Calu3 (cell line): ENCODE measurements around the gene CAMK1. TPM values are rescaled to one million over a fixed set of nuclear protein-coding genes. Genes with fewer than 3 reads are reported as not detected.

Source experiments
- BruUV-seq: library from RNA; stranded (reverse); fragments of 400-500 nt; replicated peaks from 2 replicates; lab custom pipeline; 2021; lab: Mats Ljungman, UMichigan
- CTCF ChIA-PET: fragments of 300-600 bp; sonication (Branson Sonifier 250); formaldehyde crosslinking; loops from one replicate; lab custom pipeline; 2022; ENCODE audit warnings: antibody characterized with exemption; lab: Charles Lee
- DNase-seq: peaks from one replicate; pipeline ENCODE4 v3.0.0; 2022
- H3K27ac Mint-ChIP-seq: one replicate; pipeline ENCODE4 v1.8.0; 2022; ENCODE audit warnings: mixed read lengths; ENCODE audit not compliant: unreplicated experiment
- H3K27me3 Mint-ChIP-seq: one replicate; pipeline ENCODE4 v1.8.0; 2022; ENCODE audit warnings: mixed read lengths; ENCODE audit not compliant: unreplicated experiment
- H3K36me3 Mint-ChIP-seq: one replicate; pipeline ENCODE4 v1.8.0; 2022; ENCODE audit warnings: mild to moderate bottlenecking, moderate library complexity, mixed read lengths; ENCODE audit not compliant: insufficient read depth, unreplicated experiment
- H3K4me1 Mint-ChIP-seq: one replicate; pipeline ENCODE4 v1.8.0; 2022; ENCODE audit warnings: mild to moderate bottlenecking, low read depth, mixed read lengths; ENCODE audit not compliant: unreplicated experiment
- H3K4me3 Mint-ChIP-seq: one replicate; pipeline ENCODE4 v1.8.0; 2022; ENCODE audit warnings: mild to moderate bottlenecking, low read depth, moderate library complexity, mixed read lengths; ENCODE audit not compliant: unreplicated experiment
- H3K9me3 Mint-ChIP-seq: one replicate; pipeline ENCODE4 v1.8.0; 2022; ENCODE audit warnings: low read depth, mixed read lengths; ENCODE audit not compliant: unreplicated experiment
- CTCF ChIP-seq: fragments of 200-600 bp; IDR thresholded peaks from one replicate; pipeline ENCODE4 v1.8.0; 2022; ENCODE audit warnings: antibody characterized with exemption; ENCODE audit not compliant: unreplicated experiment
- intact Hi-C: fragments of 100-400 bp; cut with micrococcal nuclease; formaldehyde crosslinking; loops from one replicate; pipeline ENCODE4 v1.10.0; 2022; ENCODE audit not compliant: unreplicated experiment
- total RNA-seq: library from RNA; stranded (reverse); gene quantifications from 2 replicates; pipeline ENCODE4 v1.2.3, GENCODE V29; 2022

Gene CAMK1
- total RNA-seq, 1 experiment from 2014 or later: 7.2 TPM

- CTCF ChIA-PET: interaction anchor here (0.7 kb wide), 1 partner anchor 153 kb away, joined by 5 read pairs; no protein-coding TSS in a partner anchor
- DNase-seq: no peak
- TF ChIP-seq CTCF: no peak
Observed at GRCh38 chr3:9797196-9797945, 27.6 kb upstream of the CAMK1 start.

GRCh38 chr3:9795207-9795606, 25.5 kb upstream of the CAMK1 start:
- H3K36me3 Mint-ChIP-seq: peaks cover 81% of the 10 kb centered on the region
- CTCF ChIA-PET: no interaction called here
- H3K27ac Mint-ChIP-seq: no peak overlapping the region
- H3K4me1 Mint-ChIP-seq: peaks cover 27% of the 10 kb centered on the region
- H3K9me3 Mint-ChIP-seq: no peaks in the 10 kb centered on the region
- no TSS peak for BruUV-seq
- intact Hi-C loops: no loop called here
- no peaks in the 10 kb centered on the region for H3K27me3 Mint-ChIP-seq
- peak overlapping the region; percentile 89 for H3K4me3 Mint-ChIP-seq
- TF ChIP-seq CTCF: no peak
- no peak for DNase-seq

More at GRCh38 chr3:9797196-9797945, 27.6 kb upstream of the CAMK1 start:
- H3K9me3 Mint-ChIP-seq: no peaks in the 10 kb centered on the region
- H3K27me3 Mint-ChIP-seq: no peaks in the 10 kb centered on the region
- H3K27ac Mint-ChIP-seq: no peak overlapping the region
- H3K36me3 Mint-ChIP-seq: peaks cover 86% of the 10 kb centered on the region
- H3K4me3 Mint-ChIP-seq: no peak overlapping the region
- H3K4me1 Mint-ChIP-seq: peaks cover 20% of the 10 kb centered on the region
- no TSS peak for BruUV-seq
- intact Hi-C loops: no loop called here

- Mint-ChIP-seq H3K4me1 (peaks cover 27% of the 10 kb centered on the region), H3K27ac (peak overlapping the region; percentile 27), H3K36me3 (peaks cover 73% of the 10 kb centered on the region), H3K4me3 (peak overlapping the region; percentile 89), H3K9me3 (no peaks in the 10 kb centered on the region), H3K27me3 (no peaks in the 10 kb centered on the region)
- DNase-seq: no peak
- intact Hi-C loops: loop anchor here (5.0 kb wide), 1 partner anchor 77 kb away; no protein-coding TSS in a partner anchor
- CTCF ChIA-PET: no interaction called here
- TF ChIP-seq CTCF: no peak
- BruUV-seq: TSS peak; percentile 37
Observed at GRCh38 chr3:9794400-9794799, 24.7 kb upstream of the CAMK1 start.

GRCh38 chr3:9793161-9793781, 23.5 kb upstream of the CAMK1 start:
- CTCF ChIA-PET: interaction anchor here (1.0 to 1.5 kb wide), 2 partner anchors 12 to 153 kb away, joined by 3 read pairs; no protein-coding TSS in a partner anchor
- intact Hi-C loops: loop anchor here (5.0 kb wide), 1 partner anchor 76 kb away; no protein-coding TSS in a partner anchor
- Mint-ChIP-seq H3K27me3 (no peaks in the 10 kb centered on the region), H3K4me3 (peak overlapping the region; percentile 89), H3K27ac (peak overlapping the region; percentile 100), H3K36me3 (peaks cover 78% of the 10 kb centered on the region), H3K9me3 (no peaks in the 10 kb centered on the region), H3K4me1 (peaks cover 27% of the 10 kb centered on the region)
- BruUV-seq: no TSS peak
- no peak for TF ChIP-seq CTCF
- DNase-seq: peak; percentile 23
